ENCODE measurements around the gene JMJD4.

The JMJD4 gene

DNA sequence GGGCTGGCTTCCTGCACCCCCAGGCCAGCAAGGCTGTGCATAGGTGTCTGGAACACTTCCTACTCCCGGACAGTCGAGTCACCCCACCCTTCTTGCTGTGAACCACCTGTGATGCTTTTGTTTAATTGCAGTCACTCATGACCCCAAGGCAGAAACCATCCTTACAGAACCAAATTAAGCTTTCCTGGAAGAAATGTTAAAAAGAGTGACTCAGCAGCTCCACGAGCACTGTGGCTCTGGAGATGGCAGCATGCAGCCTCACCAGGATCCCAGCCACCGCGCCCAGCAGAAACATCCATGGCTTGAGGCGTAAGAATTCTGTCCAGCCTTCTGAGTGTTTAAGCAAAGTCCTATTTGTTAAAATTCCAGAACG, 28.9 kb upstream of the JMJD4 start:
- H3K9me3 Mint-ChIP-seq, result no peaks in the 10 kb centered on the region
- peak overlapping the region; percentile 44 for H3K4me3 Mint-ChIP-seq
- H3K36me3 Mint-ChIP-seq (ENCODE audit: low read depth), result peaks cover 54% of the 10 kb centered on the region
- H3K4me1 Mint-ChIP-seq (ENCODE audit: low read depth), result peaks cover 68% of the 10 kb centered on the region
- no peaks in the 10 kb centered on the region for H3K27me3 Mint-ChIP-seq (ENCODE audit: low read depth)
- peak overlapping the region; percentile 55 for H3K27ac Mint-ChIP-seq
- no peak for DNase-seq (ENCODE audit: low spot score)

DNA sequence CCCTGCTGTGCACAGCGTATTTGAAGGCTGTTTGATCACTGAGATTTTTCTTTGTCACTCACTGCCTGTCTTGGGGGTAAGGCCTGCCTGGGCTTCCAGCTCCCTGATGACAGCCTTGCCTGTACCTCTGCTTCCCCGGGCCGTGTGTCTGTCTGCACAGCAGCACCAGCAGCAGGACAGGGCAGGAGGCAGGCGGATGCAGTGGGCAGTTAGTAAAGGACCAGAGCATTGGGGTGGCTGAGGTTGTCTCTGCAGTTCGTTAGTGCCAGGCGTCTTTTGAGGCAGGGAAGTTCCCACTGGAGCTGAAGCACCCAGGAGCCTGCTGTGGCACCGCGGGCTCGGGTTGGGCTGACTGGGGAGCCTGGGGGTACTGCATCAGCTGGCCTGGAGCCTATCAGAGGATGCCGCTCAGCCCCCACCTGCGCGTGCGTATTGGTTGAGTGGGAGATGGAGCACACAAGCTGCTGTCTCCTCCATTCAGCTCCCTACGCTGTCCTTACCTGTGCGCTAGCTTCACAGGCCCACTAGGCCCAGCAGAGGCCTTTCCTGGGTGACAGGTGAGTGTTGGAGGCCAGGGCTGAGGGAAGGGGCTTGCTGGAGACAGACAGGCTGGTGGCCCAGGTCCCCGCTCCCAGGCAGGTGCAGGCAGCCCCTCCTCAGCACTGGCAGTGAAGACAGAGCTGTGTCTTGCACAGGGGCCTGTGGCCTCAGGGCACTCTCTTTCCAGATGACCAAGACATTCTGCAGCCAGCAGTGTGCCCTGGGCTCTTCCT, 28.3 kb upstream of the JMJD4 start:
- no peak for DNase-seq (ENCODE audit: low spot score)
- H3K9me3 Mint-ChIP-seq, result no peaks in the 10 kb centered on the region
- no peaks in the 10 kb centered on the region for H3K27me3 Mint-ChIP-seq (ENCODE audit: low read depth)
- H3K36me3 Mint-ChIP-seq (ENCODE audit: low read depth), result peaks cover 57% of the 10 kb centered on the region
- H3K27ac Mint-ChIP-seq, result peak overlapping the region; percentile 88
- peak overlapping the region; percentile 68 for H3K4me3 Mint-ChIP-seq
- peaks cover 71% of the 10 kb centered on the region for H3K4me1 Mint-ChIP-seq (ENCODE audit: low read depth)

DNA sequence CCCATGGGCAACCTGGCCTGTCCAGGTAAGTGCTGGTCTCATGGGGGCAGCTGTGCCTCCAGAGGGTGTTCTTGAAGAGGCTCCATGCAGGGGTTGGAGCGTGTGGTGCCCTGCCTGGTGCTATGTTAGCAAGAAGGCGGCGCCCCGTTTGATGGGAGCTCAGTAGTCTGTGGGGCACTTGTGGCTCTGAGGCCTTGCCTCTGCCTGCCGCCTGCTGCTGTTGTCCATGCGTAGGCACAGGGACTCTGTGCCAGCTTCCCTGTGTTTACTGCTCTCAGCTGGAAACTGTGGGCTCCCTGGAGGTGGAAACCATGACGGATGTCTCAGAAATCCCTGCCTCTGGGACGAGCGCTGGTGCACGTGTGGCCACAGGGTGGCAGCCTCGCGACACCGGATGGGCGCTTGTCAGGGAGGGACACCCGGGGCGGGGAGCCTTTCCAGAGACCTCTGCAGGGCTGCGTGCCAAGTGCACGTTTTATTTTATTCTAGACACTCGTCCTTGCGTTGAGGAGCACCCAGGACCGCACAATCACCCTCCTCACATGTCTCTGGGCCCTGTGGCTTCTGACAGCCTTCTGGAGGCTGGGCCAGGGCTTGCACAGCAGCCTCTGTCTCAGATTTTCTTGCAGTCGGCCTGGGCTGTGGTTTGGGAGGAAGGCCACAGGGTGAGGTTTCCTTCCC, 27.3 kb upstream of the JMJD4 start:
- Mint-ChIP-seq H3K4me1 (ENCODE audit: low read depth) (peaks cover 73% of the 10 kb centered on the region), H3K9me3 (no peaks in the 10 kb centered on the region), H3K4me3 (peak overlapping the region; percentile 68), H3K36me3 (ENCODE audit: low read depth) (peaks cover 60% of the 10 kb centered on the region), H3K27me3 (ENCODE audit: low read depth) (no peaks in the 10 kb centered on the region), H3K27ac (peak overlapping the region; percentile 88)
- peak; percentile 82 for DNase-seq (ENCODE audit: low spot score)

GRCh38 chr1:227761621-227762230, 26.6 kb upstream of the JMJD4 start:
- H3K36me3 Mint-ChIP-seq (ENCODE audit: low read depth), result peaks cover 60% of the 10 kb centered on the region
- DNase-seq (ENCODE audit: low spot score), result no peak
- peak overlapping the region; percentile 68 for H3K4me3 Mint-ChIP-seq
- H3K9me3 Mint-ChIP-seq, result no peaks in the 10 kb centered on the region
- no peaks in the 10 kb centered on the region for H3K27me3 Mint-ChIP-seq (ENCODE audit: low read depth)
- peak overlapping the region; percentile 88 for H3K27ac Mint-ChIP-seq
- H3K4me1 Mint-ChIP-seq (ENCODE audit: low read depth), result peaks cover 70% of the 10 kb centered on the region

DNA sequence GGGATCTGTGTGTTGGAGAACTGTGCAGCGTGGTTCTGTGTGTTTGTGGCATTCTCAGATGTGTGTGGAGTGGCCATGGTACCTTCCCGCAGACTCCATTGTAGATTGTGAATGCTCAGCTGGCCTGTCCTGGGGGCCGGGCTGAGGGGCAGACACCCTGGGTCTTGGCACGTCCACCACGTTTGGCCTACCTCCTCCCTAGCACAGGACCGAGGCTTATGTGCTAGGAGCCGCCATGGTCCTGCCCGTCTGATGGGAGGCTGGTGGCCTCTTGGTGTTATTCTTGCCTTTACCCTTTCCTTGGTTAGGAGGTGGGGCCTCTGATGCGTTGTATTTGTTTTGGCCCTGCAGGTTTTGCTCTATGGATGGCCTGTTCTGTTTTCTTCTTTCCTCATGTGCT, 25.3 kb upstream of the JMJD4 start:
- H3K4me1 Mint-ChIP-seq (ENCODE audit: low read depth), result peaks cover 57% of the 10 kb centered on the region
- no peak for DNase-seq (ENCODE audit: low spot score)
- no peaks in the 10 kb centered on the region for H3K9me3 Mint-ChIP-seq
- H3K27me3 Mint-ChIP-seq (ENCODE audit: low read depth), result no peaks in the 10 kb centered on the region
- peaks cover 63% of the 10 kb centered on the region for H3K36me3 Mint-ChIP-seq (ENCODE audit: low read depth)
- H3K27ac Mint-ChIP-seq, result peak overlapping the region; percentile 1
- H3K4me3 Mint-ChIP-seq, result no peak overlapping the region

DNA sequence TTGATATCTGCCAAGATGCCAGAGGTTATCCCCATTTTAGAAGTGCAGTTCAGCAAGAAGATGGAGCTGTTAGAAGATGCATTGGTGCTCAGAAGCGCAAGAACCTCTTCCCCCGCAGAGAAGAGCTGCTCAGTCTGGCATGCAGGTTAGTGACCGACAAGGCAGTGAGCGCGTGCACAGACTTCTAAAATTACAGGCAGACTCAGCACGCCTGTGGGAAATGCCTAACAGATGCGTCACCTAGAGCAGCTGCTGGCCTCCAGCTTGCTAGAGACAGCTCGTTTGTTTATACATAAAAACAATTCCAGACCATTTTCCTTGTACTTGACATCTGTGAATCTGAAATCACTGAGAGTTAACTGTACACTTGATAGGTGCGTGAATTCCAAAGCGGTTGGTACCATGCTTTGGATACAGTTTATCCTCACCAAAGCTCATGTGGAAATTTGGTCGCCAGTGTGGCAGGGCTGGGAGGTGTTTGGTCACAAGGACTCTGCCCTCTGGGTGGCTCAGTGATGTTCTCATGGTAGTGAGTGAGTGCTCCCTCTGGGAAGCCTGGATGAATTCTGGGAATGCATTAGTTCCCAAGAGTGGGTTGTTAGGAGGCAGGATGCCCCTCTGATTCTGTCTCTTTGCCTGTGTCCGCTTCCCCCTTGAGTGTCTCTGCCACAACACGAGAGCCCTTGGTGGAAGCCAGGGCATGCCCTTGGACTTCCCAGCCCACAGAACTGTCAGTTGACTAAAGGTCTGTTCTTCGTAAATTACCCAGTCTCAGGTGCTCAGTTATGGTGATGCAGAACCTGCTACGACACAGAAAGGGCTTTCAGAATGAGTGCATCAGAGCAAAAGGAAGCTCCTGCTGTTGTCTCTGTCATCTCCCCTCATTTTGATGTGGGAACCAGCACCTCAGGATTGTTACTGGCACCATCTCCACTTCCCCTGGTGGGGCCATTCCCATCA, 24.5 kb upstream of the JMJD4 start:
- no peak for DNase-seq (ENCODE audit: low spot score)
- no peak overlapping the region for H3K4me3 Mint-ChIP-seq
- no peaks in the 10 kb centered on the region for H3K27me3 Mint-ChIP-seq (ENCODE audit: low read depth)
- peaks cover 49% of the 10 kb centered on the region for H3K4me1 Mint-ChIP-seq (ENCODE audit: low read depth)
- no peak overlapping the region for H3K27ac Mint-ChIP-seq
- peaks cover 63% of the 10 kb centered on the region for H3K36me3 Mint-ChIP-seq (ENCODE audit: low read depth)
- no peaks in the 10 kb centered on the region for H3K9me3 Mint-ChIP-seq

- Mint-ChIP-seq H3K36me3 (ENCODE audit: low read depth) (peaks cover 59% of the 10 kb centered on the region), H3K9me3 (no peaks in the 10 kb centered on the region), H3K4me1 (ENCODE audit: low read depth) (peaks cover 40% of the 10 kb centered on the region), H3K4me3 (peak overlapping the region; percentile 18), H3K27ac (no peak overlapping the region), H3K27me3 (ENCODE audit: low read depth) (no peaks in the 10 kb centered on the region)
- peak; percentile 20 for DNase-seq (ENCODE audit: low spot score)
These were observed 23.3 kb upstream of the JMJD4 start for GRCh38 chr1:227758366-227758765.

GRCh38 chr1:227757781-227758180, 22.7 kb upstream of the JMJD4 start:
- Mint-ChIP-seq H3K4me3 (no peak overlapping the region), H3K4me1 (ENCODE audit: low read depth) (peaks cover 34% of the 10 kb centered on the region), H3K9me3 (no peaks in the 10 kb centered on the region), H3K27ac (no peak overlapping the region), H3K36me3 (ENCODE audit: low read depth) (peaks cover 59% of the 10 kb centered on the region), H3K27me3 (ENCODE audit: low read depth) (no peaks in the 10 kb centered on the region)
- DNase-seq (ENCODE audit: low spot score), result no peak

GRCh38 chr1:227756172-227756959, 21.3 kb upstream of the JMJD4 start:
- H3K9me3 Mint-ChIP-seq, result no peaks in the 10 kb centered on the region
- no peaks in the 10 kb centered on the region for H3K27me3 Mint-ChIP-seq (ENCODE audit: low read depth)
- no peak for DNase-seq (ENCODE audit: low spot score)
- H3K4me3 Mint-ChIP-seq, result no peak overlapping the region
- peaks cover 57% of the 10 kb centered on the region for H3K36me3 Mint-ChIP-seq (ENCODE audit: low read depth)
- peaks cover 23% of the 10 kb centered on the region for H3K4me1 Mint-ChIP-seq (ENCODE audit: low read depth)
- H3K27ac Mint-ChIP-seq, result no peak overlapping the region

- Mint-ChIP-seq H3K4me1 (ENCODE audit: low read depth) (peaks cover 17% of the 10 kb centered on the region), H3K27ac (no peak overlapping the region), H3K4me3 (no peak overlapping the region), H3K27me3 (ENCODE audit: low read depth) (no peaks in the 10 kb centered on the region), H3K36me3 (ENCODE audit: low read depth) (peaks cover 44% of the 10 kb centered on the region), H3K9me3 (no peaks in the 10 kb centered on the region)
- no peak for DNase-seq (ENCODE audit: low spot score)
These were observed 19.9 kb upstream of the JMJD4 start for GRCh38 chr1:227754958-227755357.

GRCh38 chr1:227753999-227754711, 19.1 kb upstream of the JMJD4 start:
- Mint-ChIP-seq H3K27ac (no peak overlapping the region), H3K36me3 (ENCODE audit: low read depth) (peaks cover 38% of the 10 kb centered on the region), H3K27me3 (ENCODE audit: low read depth) (no peaks in the 10 kb centered on the region), H3K9me3 (no peaks in the 10 kb centered on the region), H3K4me1 (ENCODE audit: low read depth) (peaks cover 19% of the 10 kb centered on the region), H3K4me3 (no peak overlapping the region)
- no peak for DNase-seq (ENCODE audit: low spot score)

DNA sequence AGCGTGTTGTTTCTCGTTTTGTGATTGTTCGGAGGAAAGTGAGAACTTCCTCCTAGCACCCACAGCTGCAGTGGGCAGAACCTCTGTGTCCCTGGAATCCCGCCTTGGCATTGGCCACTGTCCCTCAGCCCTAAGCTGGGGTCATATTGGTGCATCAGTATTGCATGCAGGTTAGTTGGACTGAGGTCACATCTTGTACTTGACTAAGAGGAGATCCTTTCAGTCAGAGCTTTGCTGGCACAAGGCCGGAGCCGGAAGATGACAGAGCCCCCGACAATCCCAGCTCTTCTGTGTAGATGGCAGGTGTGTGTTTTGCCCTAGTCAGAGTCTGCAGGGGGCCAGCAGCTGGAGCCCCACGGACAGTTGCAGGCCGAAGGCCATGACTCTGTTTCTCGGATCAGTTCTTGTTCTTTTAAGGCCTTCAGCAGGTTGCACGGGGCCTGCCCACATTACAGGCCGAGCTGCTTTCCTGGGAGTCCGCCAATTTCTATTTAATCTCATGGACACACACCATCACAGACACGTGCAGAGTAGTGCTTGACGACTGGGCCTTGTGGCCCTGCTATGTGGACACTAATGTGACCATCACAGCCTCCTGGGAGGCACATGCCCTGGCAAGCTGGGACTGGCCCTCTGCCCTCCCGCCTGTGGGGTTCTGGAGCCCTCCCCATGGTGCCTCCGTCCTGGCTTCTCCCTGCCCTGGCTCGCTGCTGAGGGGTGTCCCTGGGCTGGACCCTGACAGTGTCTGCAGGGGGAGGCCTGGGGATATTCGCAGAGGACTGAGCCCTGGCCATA, 15.0 kb upstream of the JMJD4 start:
- Mint-ChIP-seq H3K4me1 (ENCODE audit: low read depth) (peaks cover 13% of the 10 kb centered on the region), H3K36me3 (ENCODE audit: low read depth) (peaks cover 16% of the 10 kb centered on the region)

More for the DNA sequence above, 15.0 kb upstream of the JMJD4 start:
- no peak overlapping the region for H3K27ac Mint-ChIP-seq
- H3K9me3 Mint-ChIP-seq, result no peaks in the 10 kb centered on the region
- H3K27me3 Mint-ChIP-seq (ENCODE audit: low read depth), result no peaks in the 10 kb centered on the region
- no peak overlapping the region for H3K4me3 Mint-ChIP-seq
- DNase-seq (ENCODE audit: low spot score), result no peak

Measured in T-helper 2 cell treated with Interferon-gamma antibody and Interleukin-4, amounts not matched to agents 5 μg/mL and 100 μg/mL, for 36 hours (primary cell).